Measurements from ENCODE around the gene ASTN2.

DNA sequence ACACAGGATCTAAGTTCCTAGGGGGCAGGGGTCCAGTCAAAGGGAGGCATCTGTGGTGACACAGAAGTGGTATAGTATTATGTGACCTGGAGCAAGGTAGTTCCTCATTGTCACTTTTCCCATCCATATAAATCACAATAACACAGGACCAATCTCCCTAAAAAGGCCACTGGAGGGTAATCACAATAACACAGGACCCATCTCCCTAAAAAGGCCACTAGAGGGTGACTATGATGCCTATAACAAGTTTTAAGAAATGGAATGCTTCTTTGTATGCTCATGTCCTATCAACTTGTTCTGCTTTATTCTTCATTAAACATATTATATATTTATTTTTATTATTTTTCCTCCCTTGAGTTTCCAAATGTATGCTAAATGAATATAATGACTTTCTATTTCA lies 254.6 kb downstream of the ASTN2 start:
- TF ChIP-seq, protein P1, sequence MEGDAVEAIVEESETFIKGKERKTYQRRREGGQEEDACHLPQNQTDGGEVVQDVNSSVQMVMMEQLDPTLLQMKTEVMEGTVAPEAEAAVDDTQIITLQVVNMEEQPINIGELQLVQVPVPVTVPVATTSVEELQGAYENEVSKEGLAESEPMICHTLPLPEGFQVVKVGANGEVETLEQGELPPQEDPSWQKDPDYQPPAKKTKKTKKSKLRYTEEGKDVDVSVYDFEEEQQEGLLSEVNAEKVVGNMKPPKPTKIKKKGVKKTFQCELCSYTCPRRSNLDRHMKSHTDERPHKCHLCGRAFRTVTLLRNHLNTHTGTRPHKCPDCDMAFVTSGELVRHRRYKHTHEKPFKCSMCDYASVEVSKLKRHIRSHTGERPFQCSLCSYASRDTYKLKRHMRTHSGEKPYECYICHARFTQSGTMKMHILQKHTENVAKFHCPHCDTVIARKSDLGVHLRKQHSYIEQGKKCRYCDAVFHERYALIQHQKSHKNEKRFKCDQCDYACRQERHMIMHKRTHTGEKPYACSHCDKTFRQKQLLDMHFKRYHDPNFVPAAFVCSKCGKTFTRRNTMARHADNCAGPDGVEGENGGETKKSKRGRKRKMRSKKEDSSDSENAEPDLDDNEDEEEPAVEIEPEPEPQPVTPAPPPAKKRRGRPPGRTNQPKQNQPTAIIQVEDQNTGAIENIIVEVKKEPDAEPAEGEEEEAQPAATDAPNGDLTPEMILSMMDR (IDR thresholded peaks at IDR 0.05): no peak
- TF ChIP-seq POLR2A (IDR thresholded peaks at IDR 0.05): no peak

Measured in Peyer's patch (tissue), 4 donors.